ENCODE measurements around the gene DRAXIN. TPM values are rescaled to one million over a fixed set of nuclear protein-coding genes. Genes with fewer than 3 reads are reported as not detected.

Gene DRAXIN
- polyA plus RNA-seq (2013, experiment 1 of 2; ENCODE audit: insufficient read length): 0.07 TPM
- 0.07 TPM for polyA plus RNA-seq (2013, experiment 2 of 2; ENCODE audit: insufficient read length)

- no peak for DNase-seq
Observed at GRCh38 chr1:11691302-11691914, at the start of gene DRAXIN. Gene DRAXIN (plus strand): TSS chr1:11691710. CDS start chr1:11706259, 14,549 bp downstream.

GRCh38 chr1:11641776-11642305, 49.7 kb upstream of the DRAXIN start:
- no peak for DNase-seq

- peak; percentile 53 for DNase-seq
Observed at GRCh38 chr1:11642418-11643017, 49.0 kb upstream of the DRAXIN start.

- DNase-seq: no peak
Observed at GRCh38 chr1:11643782-11644181, 47.7 kb upstream of the DRAXIN start.

GRCh38 chr1:11645270-11645669, 46.2 kb upstream of the DRAXIN start:
- DNase-seq: no peak

GRCh38 chr1:11645670-11646265, 45.7 kb upstream of the DRAXIN start:
- peak; percentile 66 for DNase-seq

GRCh38 chr1:11646317-11646716, 45.2 kb upstream of the DRAXIN start:
- no peak for DNase-seq

- DNase-seq: no peak
Observed at GRCh38 chr1:11647333-11647732, 44.2 kb upstream of the DRAXIN start.

- no peak for DNase-seq
Observed at GRCh38 chr1:11648039-11648438, 43.5 kb upstream of the DRAXIN start.

GRCh38 chr1:11648732-11649158, 42.8 kb upstream of the DRAXIN start:
- no peak for DNase-seq

- DNase-seq: no peak
Observed at GRCh38 chr1:11649237-11649623, 42.3 kb upstream of the DRAXIN start.

- no peak for DNase-seq
Observed at GRCh38 chr1:11649624-11650330, 41.7 kb upstream of the DRAXIN start.

GRCh38 chr1:11650331-11650991, 41.0 kb upstream of the DRAXIN start:
- peak; percentile 61 for DNase-seq

GRCh38 chr1:11651017-11651416, 40.5 kb upstream of the DRAXIN start:
- DNase-seq: no peak

GRCh38 chr1:11652203-11652780, 39.2 kb upstream of the DRAXIN start:
- DNase-seq: no peak

- DNase-seq: no peak
Observed at GRCh38 chr1:11653101-11653860, 38.2 kb upstream of the DRAXIN start.

- no peak for DNase-seq
Observed at GRCh38 chr1:11653861-11654136, 37.7 kb upstream of the DRAXIN start.

GRCh38 chr1:11654137-11654938, 37.2 kb upstream of the DRAXIN start, which contains the start of the genes FBXO2 and FBXO44:
Gene FBXO2 (minus strand): TSS chr1:11654429. CDS start chr1:11654340, 89 bp downstream.
Gene FBXO44 (plus strand): TSS chr1:11654877. CDS start chr1:11655836, 959 bp downstream.
- peak; percentile 11 for DNase-seq

- DNase-seq: no peak
Observed at GRCh38 chr1:11654939-11655808, 36.3 kb upstream of the DRAXIN start.

Measured in fibroblast of skin of scalp (primary cell).